Spleen (tissue), 11 donors: ENCODE measurements around the gene TMEM181. TPM values are rescaled to one million over a fixed set of nuclear protein-coding genes. Genes with fewer than 3 reads are reported as not detected.
A peak's percentile ranks its signal among the peaks of the same experiment; 100 is the strongest.

ENCODE experiments used
- DNase-seq: peaks from one replicate; pipeline ENCODE4 v3.0.0-alpha.2; 2020
- H3K27ac ChIP-seq, 8 donors: fragments of 200-600 bp; sonication (generic) in 7 of 8; 1 replicate in 4 of 8; 2 replicates in 4 of 8; pipeline versions ENCODE4 v1.5.0 to v1.8.0; 2016 to 2021; ENCODE audit warnings: inconsistent platforms in 4 of 8, mild to moderate bottlenecking in 4 of 8, moderate library complexity in 1 of 8
- H3K27me3 ChIP-seq, 7 donors: fragments of 200-600 bp; sonication (generic) in 6 of 7; replicated peaks in 1 of 7; 1 replicate in 4 of 7; 2 replicates in 3 of 7; pipeline versions ENCODE4 v1.5.0 to v1.8.0; 2016 to 2021; ENCODE audit warnings: inconsistent platforms in 3 of 7, mild to moderate bottlenecking in 1 of 7
- H3K36me3 ChIP-seq, 6 donors: fragments of 200-600 bp; sonication (generic) in 5 of 6; 1 replicate in 4 of 6; 2 replicates in 2 of 6; pipeline versions ENCODE4 v1.5.0 to v1.8.0; 2016 to 2021; ENCODE audit warnings: inconsistent platforms in 2 of 6
- H3K4me1 ChIP-seq, 6 donors: fragments of 200-600 bp; sonication (generic) in 5 of 6; 1 replicate in 3 of 6; 2 replicates in 3 of 6; pipeline versions ENCODE4 v1.5.0 to v1.8.0; 2016 to 2021; ENCODE audit warnings: inconsistent platforms in 3 of 6
- H3K4me3 ChIP-seq, 8 donors: fragments of 200-600 bp; sonication (generic) in 7 of 8; 1 replicate in 4 of 8; 2 replicates in 4 of 8; pipeline versions ENCODE4 v1.5.0 to v1.8.0; 2016 to 2021; ENCODE audit warnings: inconsistent platforms in 4 of 8, mild to moderate bottlenecking in 4 of 8, moderate library complexity in 2 of 8
- H3K9me3 ChIP-seq, 8 donors: fragments of 200-600 bp; sonication (generic) in 7 of 8; 1 replicate in 4 of 8; 2 replicates in 4 of 8; pipeline versions ENCODE4 v1.5.0 to v1.8.0; 2016 to 2021; ENCODE audit warnings: inconsistent platforms in 4 of 8
- POLR2A ChIP-seq, 3 donors: fragments of 450-650 bp; IDR thresholded peaks; one replicate each; pipeline ENCODE4 v1.5.1; 2017; ENCODE audit warnings: antibody characterized with exemption in 3 of 3, mild to moderate bottlenecking in 1 of 3
- POLR2AphosphoS5 ChIP-seq, 3 donors: sonication (generic); formaldehyde crosslinking; IDR thresholded peaks; one replicate each; pipeline ENCODE4 v1.5.1; 2017; ENCODE audit warnings: antibody characterized with exemption in 3 of 3
- WGBS, 5 donors: extraction: QIAGEN DNeasy Blood & Tissue Kit in 3 of 5; methylation state at CpG; one replicate each; pipeline versions ENCODE4 v1.1.5 to v1.1.7; 2013 to 2018; 5-methylcytosine and 5-hydroxymethylcytosine counted together
- intact Hi-C: fragments of 100-400 bp; cut with DNase I; formaldehyde crosslinking; loops from one replicate; pipeline ENCODE4 v1.15.0; 2023; ENCODE audit warnings: low total_unique reads
- polyA plus RNA-seq, 3 donors: library from polyadenylated mRNA; stranded (reverse); fragments of 200-250 nt; gene quantifications; one replicate each; pipeline ENCODE4 v1.2.1, GENCODE V29; 2013
- total RNA-seq, 7 donors: library from RNA; depleted of rRNA in 3 of 7; stranded (reverse); fragments of >200 nt in 3 of 7; fragmentation: NEBNext Ultra II Directional in 4 of 7; extraction: Animal tissue kit (Norgen Biotek cat#: 25700) in 4 of 7; gene quantifications; one replicate each; pipeline versions ENCODE4 v1.1.0 to v1.2.1, GENCODE V29; 2016 to 2021
- TF ChIP-seq, protein P1 (sequence below), 11 experiments: fragments of 200-600 bp in 7 of 11; fragments of 450-650 bp in 4 of 11; sonication (generic) in 4 of 11; IDR thresholded peaks in 8 of 11; conservative IDR thresholded peaks in 3 of 11; 1 replicate in 7 of 11; 2 replicates in 4 of 11; pipeline versions ENCODE4 v1.4.0 to v1.8.0; 2016 to 2021; ENCODE audit warnings: antibody characterized with exemption in 11 of 11, inconsistent platforms in 4 of 11, mild to moderate bottlenecking in 1 of 11
- donor health status: healthy with polysubstance abuse.
- donor health status: DM: no; HTN: no; CAD: no; lungs with moderate emphysema.
- donor health status: DM: no; HTN: no; CAD: no.
- donor health status: Bipolar disorder and iron deficiency.
- donor health status: healthy.
- donor health status: DM: no; HTN: no; CAD: no.
- donor health status: DM: yes; HTN: yes; CAD: no.

TMEM181 gene
- total and polyA plus RNA-seq, 10 donors: 7.0 to 39.4 (median 23.6) TPM

DNA sequence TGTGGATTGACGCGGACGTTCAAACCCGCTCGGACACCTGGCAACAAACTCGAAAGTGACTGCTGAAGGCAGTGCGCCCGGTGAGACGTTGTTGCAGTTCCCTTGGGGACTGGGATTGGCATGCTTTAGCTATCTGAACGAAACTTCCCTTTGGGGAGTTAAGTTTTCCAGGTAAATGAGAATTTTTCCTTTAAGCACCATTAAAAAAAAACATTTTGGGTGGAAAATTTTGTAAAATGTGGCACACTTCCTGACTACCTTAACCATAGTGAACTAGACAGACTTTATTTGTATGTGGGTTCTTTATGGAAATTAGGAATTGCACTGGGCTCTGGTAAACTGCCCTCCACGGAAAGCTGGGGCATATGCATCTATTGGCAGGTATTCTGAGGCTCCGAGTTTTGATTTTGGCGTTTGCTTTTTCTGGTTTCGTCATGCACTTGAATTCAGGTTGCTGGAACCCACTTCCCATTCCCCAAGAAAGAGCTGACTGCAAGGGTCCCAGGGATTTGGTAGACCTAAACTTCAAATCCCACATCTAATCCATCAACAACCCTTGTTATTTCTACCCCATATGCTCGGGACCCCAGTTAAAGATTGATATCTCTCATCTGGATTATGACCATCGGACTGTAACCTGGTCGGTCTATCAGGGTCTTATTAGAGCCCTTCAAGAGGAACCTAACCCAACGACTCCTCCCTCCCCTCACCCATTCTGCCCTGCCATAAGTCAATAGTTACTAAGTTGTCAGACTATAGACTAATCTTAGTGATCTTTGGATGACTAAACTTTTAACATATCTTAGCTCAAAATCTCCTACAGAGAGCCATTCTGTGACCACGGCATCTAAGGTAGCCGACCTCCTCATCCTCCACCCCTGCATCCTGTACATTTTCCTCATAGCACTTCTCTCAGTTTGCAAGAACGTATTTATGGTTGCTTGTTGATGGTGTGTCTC, 85.5 kb downstream of the TMEM181 start:
- H3K9me3 ChIP-seq: no peaks in the 10 kb centered on the region
- DNase-seq: no peak
- peak overlapping the region; percentile 79 to 96 (median 90) for H3K4me3 ChIP-seq
- WGBS, 5 donors: 26 to 34% (median 31%) methylated on average over 21 of the region's 21 CpGs
- TF ChIP-seq POLR2AphosphoS5 (IDR thresholded peaks at IDR 0.05) (no peak), POLR2A (IDR thresholded peaks at IDR 0.05) (peak in 1 of 3 donors; percentile 8)
- TF ChIP-seq, protein P1, sequence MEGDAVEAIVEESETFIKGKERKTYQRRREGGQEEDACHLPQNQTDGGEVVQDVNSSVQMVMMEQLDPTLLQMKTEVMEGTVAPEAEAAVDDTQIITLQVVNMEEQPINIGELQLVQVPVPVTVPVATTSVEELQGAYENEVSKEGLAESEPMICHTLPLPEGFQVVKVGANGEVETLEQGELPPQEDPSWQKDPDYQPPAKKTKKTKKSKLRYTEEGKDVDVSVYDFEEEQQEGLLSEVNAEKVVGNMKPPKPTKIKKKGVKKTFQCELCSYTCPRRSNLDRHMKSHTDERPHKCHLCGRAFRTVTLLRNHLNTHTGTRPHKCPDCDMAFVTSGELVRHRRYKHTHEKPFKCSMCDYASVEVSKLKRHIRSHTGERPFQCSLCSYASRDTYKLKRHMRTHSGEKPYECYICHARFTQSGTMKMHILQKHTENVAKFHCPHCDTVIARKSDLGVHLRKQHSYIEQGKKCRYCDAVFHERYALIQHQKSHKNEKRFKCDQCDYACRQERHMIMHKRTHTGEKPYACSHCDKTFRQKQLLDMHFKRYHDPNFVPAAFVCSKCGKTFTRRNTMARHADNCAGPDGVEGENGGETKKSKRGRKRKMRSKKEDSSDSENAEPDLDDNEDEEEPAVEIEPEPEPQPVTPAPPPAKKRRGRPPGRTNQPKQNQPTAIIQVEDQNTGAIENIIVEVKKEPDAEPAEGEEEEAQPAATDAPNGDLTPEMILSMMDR (IDR thresholded peaks at IDR 0.05 in 8 of 11, conservative IDR thresholded peaks at IDR 0.05 in 3 of 11): no peak
- peaks cover 39 to 68% (median 62%) of the 10 kb centered on the region in 6 donors for H3K4me1 ChIP-seq
- no peaks in the 10 kb centered on the region for H3K27me3 ChIP-seq
- intact Hi-C loops: no loop called here
- peak overlapping the region; percentile 95 to 100 (median 99) for H3K27ac ChIP-seq
- H3K36me3 ChIP-seq: peaks cover 0 to 20% (median 2%) of the 10 kb centered on the region in 6 donors

DNA sequence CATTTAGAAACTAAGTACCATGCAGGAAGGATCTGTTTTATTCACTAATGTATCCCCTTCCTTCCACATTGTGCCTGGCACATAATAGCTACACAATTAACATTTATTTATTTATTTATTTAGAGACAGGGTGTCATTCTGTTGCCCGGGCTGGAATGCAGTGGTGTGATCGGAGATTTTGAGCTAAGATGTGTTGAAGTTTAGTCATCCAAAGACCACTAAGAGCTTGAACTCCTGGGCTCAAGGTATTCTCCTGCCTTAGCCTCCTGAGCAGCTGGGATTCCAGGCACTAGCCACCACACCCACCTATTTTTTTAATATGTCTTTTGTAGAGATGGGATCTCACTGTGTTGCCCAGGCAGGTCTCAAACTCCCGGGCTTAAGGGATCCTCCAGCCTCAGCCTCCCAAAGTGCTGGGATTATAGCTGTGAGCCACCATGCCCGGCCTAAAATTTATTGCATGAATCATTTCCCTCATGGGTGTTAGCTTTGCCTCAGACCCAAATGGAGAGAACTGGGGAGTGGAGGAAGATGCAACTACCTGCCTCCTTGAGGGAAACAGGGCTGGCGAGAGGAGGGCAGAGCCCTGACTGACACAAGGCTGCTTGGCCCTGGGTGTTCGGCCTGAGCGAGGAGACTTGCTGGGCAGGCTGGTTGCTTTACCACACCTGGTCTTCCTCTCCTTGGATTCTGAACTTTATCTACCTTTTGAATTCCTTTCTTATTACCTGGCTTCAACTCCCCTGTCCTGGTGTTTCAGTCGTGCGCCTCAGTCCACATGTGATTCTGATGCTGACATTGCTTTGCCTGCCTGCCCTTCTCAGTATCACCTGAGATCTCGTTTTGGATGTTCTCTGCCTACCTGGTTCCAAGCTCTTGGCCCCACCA, 86.4 kb downstream of the TMEM181 start:
- no peak for DNase-seq
- H3K27ac ChIP-seq: peak overlapping the region in 3 of 8 donors; percentile 98 to 100 (median 98)
- peaks cover 0 to 11% (median 0%) of the 10 kb centered on the region in 6 donors for H3K36me3 ChIP-seq
- TF ChIP-seq POLR2A (IDR thresholded peaks at IDR 0.05) (no peak), POLR2AphosphoS5 (IDR thresholded peaks at IDR 0.05) (no peak)
- TF ChIP-seq, protein P1 (IDR thresholded peaks at IDR 0.05 in 8 of 11, conservative IDR thresholded peaks at IDR 0.05 in 3 of 11): no peak
- H3K9me3 ChIP-seq: no peaks in the 10 kb centered on the region
- 71 to 93% (median 87%) methylated on average over 10 of the region's 10 CpGs for WGBS, 5 donors
- intact Hi-C loops: no loop called here
- H3K4me1 ChIP-seq: peaks cover 30 to 68% (median 58%) of the 10 kb centered on the region in 6 donors
- H3K27me3 ChIP-seq: no peaks in the 10 kb centered on the region
- H3K4me3 ChIP-seq: no peak overlapping the region

DNA sequence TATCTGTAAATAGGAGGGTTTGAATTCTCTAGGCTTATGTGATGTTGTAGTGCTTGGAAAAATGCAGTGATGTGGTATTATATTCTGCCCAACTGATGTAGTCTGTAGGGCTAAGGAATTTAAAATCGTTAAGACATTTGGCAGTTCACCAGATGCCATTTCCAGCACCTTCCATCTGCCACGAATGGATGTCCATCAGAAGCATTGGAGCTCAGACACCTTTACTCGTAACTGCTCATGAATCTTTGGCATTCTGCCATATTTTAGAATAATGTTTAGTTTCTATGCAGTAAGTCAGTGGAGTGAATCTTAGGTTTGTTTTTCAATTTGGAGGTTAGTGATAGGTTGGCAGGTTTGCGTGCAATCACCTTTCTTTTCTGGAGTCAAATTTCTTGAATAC, 87.6 kb downstream of the TMEM181 start:
- H3K36me3 ChIP-seq: peaks cover 0 to 5% (median 0%) of the 10 kb centered on the region in 6 donors
- TF ChIP-seq POLR2A (IDR thresholded peaks at IDR 0.05) (no peak), POLR2AphosphoS5 (IDR thresholded peaks at IDR 0.05) (no peak)
- TF ChIP-seq, protein P1 (IDR thresholded peaks at IDR 0.05 in 8 of 11, conservative IDR thresholded peaks at IDR 0.05 in 3 of 11): no peak
- H3K4me1 ChIP-seq: peaks cover 17 to 68% (median 53%) of the 10 kb centered on the region in 6 donors
- H3K4me3 ChIP-seq: no peak overlapping the region
- DNase-seq: no peak
- 82 to 89% (median 83%) methylated on average over 4 of the region's 4 CpGs for WGBS, 5 donors
- no peaks in the 10 kb centered on the region for H3K9me3 ChIP-seq
- intact Hi-C loops: no loop called here
- no peak overlapping the region for H3K27ac ChIP-seq
- H3K27me3 ChIP-seq: no peaks in the 10 kb centered on the region
